ENCODE data around the gene SETD5. TPM values are rescaled to one million over a fixed set of nuclear protein-coding genes. Genes with fewer than 3 reads are reported as not detected.

The SETD5 gene, protein sequence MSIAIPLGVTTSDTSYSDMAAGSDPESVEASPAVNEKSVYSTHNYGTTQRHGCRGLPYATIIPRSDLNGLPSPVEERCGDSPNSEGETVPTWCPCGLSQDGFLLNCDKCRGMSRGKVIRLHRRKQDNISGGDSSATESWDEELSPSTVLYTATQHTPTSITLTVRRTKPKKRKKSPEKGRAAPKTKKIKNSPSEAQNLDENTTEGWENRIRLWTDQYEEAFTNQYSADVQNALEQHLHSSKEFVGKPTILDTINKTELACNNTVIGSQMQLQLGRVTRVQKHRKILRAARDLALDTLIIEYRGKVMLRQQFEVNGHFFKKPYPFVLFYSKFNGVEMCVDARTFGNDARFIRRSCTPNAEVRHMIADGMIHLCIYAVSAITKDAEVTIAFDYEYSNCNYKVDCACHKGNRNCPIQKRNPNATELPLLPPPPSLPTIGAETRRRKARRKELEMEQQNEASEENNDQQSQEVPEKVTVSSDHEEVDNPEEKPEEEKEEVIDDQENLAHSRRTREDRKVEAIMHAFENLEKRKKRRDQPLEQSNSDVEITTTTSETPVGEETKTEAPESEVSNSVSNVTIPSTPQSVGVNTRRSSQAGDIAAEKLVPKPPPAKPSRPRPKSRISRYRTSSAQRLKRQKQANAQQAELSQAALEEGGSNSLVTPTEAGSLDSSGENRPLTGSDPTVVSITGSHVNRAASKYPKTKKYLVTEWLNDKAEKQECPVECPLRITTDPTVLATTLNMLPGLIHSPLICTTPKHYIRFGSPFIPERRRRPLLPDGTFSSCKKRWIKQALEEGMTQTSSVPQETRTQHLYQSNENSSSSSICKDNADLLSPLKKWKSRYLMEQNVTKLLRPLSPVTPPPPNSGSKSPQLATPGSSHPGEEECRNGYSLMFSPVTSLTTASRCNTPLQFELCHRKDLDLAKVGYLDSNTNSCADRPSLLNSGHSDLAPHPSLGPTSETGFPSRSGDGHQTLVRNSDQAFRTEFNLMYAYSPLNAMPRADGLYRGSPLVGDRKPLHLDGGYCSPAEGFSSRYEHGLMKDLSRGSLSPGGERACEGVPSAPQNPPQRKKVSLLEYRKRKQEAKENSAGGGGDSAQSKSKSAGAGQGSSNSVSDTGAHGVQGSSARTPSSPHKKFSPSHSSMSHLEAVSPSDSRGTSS (N-terminal part only)
- 154 and 161 TPM in 2 replicates for total RNA-seq
- long read RNA-seq, partial matches to known transcripts, result 37 of 68 reads
- long read RNA-seq, other reads (novel, unspliced or antisense), result 30 of 68 reads

DNA sequence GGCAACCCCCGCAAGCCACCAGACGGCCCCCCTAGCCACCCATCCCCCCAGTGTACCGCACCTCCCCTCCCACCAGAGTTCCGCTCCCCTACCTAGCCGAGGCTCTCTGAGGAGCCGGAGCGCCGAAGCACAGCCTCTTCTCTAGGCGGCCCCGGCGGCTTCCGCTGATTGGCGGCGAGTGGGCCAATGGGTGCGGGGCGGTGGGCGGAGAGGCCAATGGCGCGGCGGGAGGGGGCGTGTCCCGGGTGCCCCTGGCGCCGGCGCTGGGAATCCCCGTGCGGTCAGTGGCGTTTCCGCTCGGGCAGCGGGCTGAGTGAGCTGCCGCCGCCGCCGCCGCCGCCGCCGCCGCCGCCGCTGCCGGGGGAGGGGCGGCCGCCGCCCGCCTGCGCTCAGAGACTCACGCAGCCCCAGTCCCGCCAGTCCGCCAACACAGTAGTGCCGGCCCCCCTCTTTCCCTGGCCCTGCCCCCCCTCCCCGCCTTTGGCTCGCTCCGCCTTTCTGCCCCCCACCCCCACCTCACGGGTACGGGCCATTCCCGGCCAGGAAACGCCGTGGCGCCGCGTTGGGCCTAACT lies at the start of gene SETD5:
TSS of gene SETD5 (plus strand) at position 284 of the 574 bp plus-strand sequence. CDS start 31,324 bp downstream, outside the sequence.
- H3K36me3 Mint-ChIP-seq (ENCODE audit: unreplicated experiment), result peaks cover 8% of the 10 kb centered on the region
- DNase-seq (ENCODE audit: extremely low spot score, unreplicated experiment), result peak; percentile 100
- H3K27me3 Mint-ChIP-seq (ENCODE audit: unreplicated experiment), result no peaks in the 10 kb centered on the region
- peak within 1 kb of the TSS; percentile 100 for H3K27ac Mint-ChIP-seq (ENCODE audit: unreplicated experiment)
- peaks cover 61% of the 10 kb centered on the region for H3K4me1 Mint-ChIP-seq (ENCODE audit: unreplicated experiment)
- TF ChIP-seq CTCF (IDR thresholded peaks at IDR 0.05), result no peak
- H3K4me3 Mint-ChIP-seq (ENCODE audit: unreplicated experiment), result peak within 1 kb of the TSS; percentile 95
- no peaks in the 10 kb centered on the region for H3K9me3 Mint-ChIP-seq (ENCODE audit: unreplicated experiment)

DNA sequence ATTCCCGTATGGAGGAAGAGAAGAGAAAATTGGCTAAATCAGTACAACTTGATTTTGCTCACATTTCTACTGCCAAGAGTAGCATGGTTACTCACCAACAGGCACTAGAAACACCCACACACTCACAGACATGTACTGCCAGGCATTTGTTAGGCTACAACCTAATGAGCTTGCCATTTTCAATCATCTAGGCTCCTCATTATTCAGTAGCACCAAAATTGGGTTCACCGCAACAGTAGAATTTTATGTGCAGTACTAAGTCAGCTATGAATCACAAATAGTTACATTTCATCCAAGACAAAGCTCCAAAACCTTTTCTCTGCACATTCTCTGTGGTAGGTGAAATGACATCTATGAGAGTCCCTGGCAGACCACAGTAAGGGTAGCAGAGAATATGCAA lies 49.5 kb upstream of the SETD5 start:
- no peak overlapping the region for H3K27ac Mint-ChIP-seq (ENCODE audit: unreplicated experiment)
- no peak overlapping the region for H3K4me3 Mint-ChIP-seq (ENCODE audit: unreplicated experiment)
- TF ChIP-seq CTCF (IDR thresholded peaks at IDR 0.05), result no peak
- DNase-seq (ENCODE audit: extremely low spot score, unreplicated experiment), result no peak
- H3K9me3 Mint-ChIP-seq (ENCODE audit: unreplicated experiment), result no peaks in the 10 kb centered on the region
- H3K36me3 Mint-ChIP-seq (ENCODE audit: unreplicated experiment), result no peaks in the 10 kb centered on the region
- peaks cover 19% of the 10 kb centered on the region for H3K4me1 Mint-ChIP-seq (ENCODE audit: unreplicated experiment)
- H3K27me3 Mint-ChIP-seq (ENCODE audit: unreplicated experiment), result no peaks in the 10 kb centered on the region

DNA sequence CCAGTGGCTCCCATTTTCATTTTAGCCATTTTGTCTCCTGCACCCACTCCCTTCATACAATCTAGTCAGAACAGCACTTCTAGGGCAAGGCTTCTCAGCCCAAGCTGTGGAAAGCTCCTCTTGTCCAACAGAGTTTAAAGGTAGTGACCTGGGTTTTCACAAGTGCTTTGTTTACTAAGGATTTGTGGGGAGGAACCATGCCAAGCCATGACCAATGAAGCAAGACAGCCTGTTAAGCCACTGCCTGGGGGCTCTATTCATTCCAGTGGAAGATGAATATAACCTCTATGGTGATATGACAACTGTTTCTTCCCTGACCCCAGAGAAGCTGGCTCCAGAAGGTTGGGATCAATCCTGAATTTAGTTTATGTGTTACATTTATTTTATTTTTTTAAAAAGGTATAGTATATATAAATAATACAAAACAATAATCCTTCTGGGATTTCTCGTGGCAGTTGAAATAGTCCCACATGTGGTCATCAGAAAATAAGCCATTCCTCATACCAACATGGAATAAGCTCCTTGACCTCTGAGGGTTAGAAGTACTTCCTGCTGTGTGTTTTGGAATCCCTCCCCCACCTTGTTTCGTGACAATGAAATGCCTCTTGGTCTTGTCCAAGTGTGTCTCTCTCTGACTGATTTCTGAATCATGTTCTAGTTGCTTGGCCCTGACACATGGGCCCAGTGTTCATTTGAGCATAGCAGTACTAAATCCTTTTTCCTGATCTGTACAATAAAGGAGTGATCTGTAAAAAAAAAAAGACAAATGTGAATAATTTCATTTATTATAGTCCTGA lies 47.9 kb upstream of the SETD5 start:
- Mint-ChIP-seq H3K9me3 (ENCODE audit: unreplicated experiment) (no peaks in the 10 kb centered on the region), H3K4me1 (ENCODE audit: unreplicated experiment) (peaks cover 24% of the 10 kb centered on the region), H3K27ac (ENCODE audit: unreplicated experiment) (peak overlapping the region; percentile 72), H3K27me3 (ENCODE audit: unreplicated experiment) (no peaks in the 10 kb centered on the region), H3K4me3 (ENCODE audit: unreplicated experiment) (no peak overlapping the region), H3K36me3 (ENCODE audit: unreplicated experiment) (no peaks in the 10 kb centered on the region)
- TF ChIP-seq CTCF (IDR thresholded peaks at IDR 0.05), result no peak
- DNase-seq (ENCODE audit: extremely low spot score, unreplicated experiment), result no peak

DNA sequence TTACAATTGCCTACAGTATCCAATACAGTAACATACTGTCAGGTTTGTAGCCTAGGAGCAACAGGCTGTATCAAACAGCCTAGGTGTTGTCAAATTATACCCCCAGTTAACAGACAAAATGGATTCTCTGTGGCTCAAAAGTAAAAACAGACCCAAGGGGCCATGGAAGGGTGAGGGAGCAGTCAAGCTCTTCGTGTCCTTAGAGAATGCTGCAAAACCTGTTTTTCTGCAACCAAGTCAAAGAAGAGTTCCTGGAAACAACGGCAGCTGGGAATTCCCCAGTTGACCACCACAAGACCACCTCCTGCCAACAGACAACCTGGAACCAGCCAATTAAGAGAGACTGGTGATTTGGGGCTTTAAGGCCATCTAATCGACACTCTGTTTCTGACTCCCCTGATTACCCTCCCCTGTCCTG lies 45.7 kb upstream of the SETD5 start:
- H3K4me1 Mint-ChIP-seq (ENCODE audit: unreplicated experiment), result peaks cover 24% of the 10 kb centered on the region
- H3K9me3 Mint-ChIP-seq (ENCODE audit: unreplicated experiment), result no peaks in the 10 kb centered on the region
- H3K4me3 Mint-ChIP-seq (ENCODE audit: unreplicated experiment), result no peak overlapping the region

More for the DNA sequence above, 45.7 kb upstream of the SETD5 start:
- DNase-seq (ENCODE audit: extremely low spot score, unreplicated experiment), result no peak
- Mint-ChIP-seq H3K36me3 (ENCODE audit: unreplicated experiment) (no peaks in the 10 kb centered on the region), H3K27ac (ENCODE audit: unreplicated experiment) (no peak overlapping the region), H3K27me3 (ENCODE audit: unreplicated experiment) (no peaks in the 10 kb centered on the region)
- TF ChIP-seq CTCF (IDR thresholded peaks at IDR 0.05), result no peak
